ENCODE data around the gene PALLD.

The PALLD gene

GRCh38 chr4:168527560-168527959, 30.7 kb downstream of the PALLD start:
- DNase-seq (ENCODE audit: low read depth): no peak

GRCh38 chr4:168528131-168528949, 31.5 kb downstream of the PALLD start:
- no peak for DNase-seq (ENCODE audit: low read depth)

- no peak for DNase-seq (ENCODE audit: low read depth)
Measured at GRCh38 chr4:168529257-168529656, 32.4 kb downstream of the PALLD start.

- no peak for DNase-seq (ENCODE audit: low read depth)
Measured at GRCh38 chr4:168531305-168531704, 34.5 kb downstream of the PALLD start.

- DNase-seq (ENCODE audit: low read depth): no peak
Measured at GRCh38 chr4:168534535-168534934, 37.7 kb downstream of the PALLD start.

- DNase-seq (ENCODE audit: low read depth): no peak
Measured at GRCh38 chr4:168535689-168536088, 38.8 kb downstream of the PALLD start.

GRCh38 chr4:168536448-168536847, 39.6 kb downstream of the PALLD start:
- DNase-seq (ENCODE audit: low read depth): no peak

GRCh38 chr4:168537086-168537485, 40.2 kb downstream of the PALLD start:
- no peak for DNase-seq (ENCODE audit: low read depth)

- DNase-seq (ENCODE audit: low read depth): no peak
Measured at GRCh38 chr4:168537571-168537970, 40.7 kb downstream of the PALLD start.

GRCh38 chr4:168538632-168539031, 41.8 kb downstream of the PALLD start:
- DNase-seq (ENCODE audit: low read depth): no peak

GRCh38 chr4:168540086-168540485, 43.2 kb downstream of the PALLD start:
- peak; percentile 51 for DNase-seq (ENCODE audit: low read depth)

- no peak for DNase-seq (ENCODE audit: low read depth)
Measured at GRCh38 chr4:168540503-168541265, 43.8 kb downstream of the PALLD start.

GRCh38 chr4:168541266-168541953, 44.6 kb downstream of the PALLD start:
- DNase-seq (ENCODE audit: low read depth): no peak

GRCh38 chr4:168549143-168549542, 52.3 kb downstream of the PALLD start:
- DNase-seq (ENCODE audit: low read depth): no peak

GRCh38 chr4:168550064-168550766, 53.4 kb downstream of the PALLD start:
- DNase-seq (ENCODE audit: low read depth): no peak

- DNase-seq (ENCODE audit: low read depth): peak; percentile 65
Measured at GRCh38 chr4:168551211-168551610, 54.4 kb downstream of the PALLD start.

- no peak for DNase-seq (ENCODE audit: low read depth)
Measured at GRCh38 chr4:168551945-168552695, 55.3 kb downstream of the PALLD start.

GRCh38 chr4:168553714-168554370, 57.0 kb downstream of the PALLD start:
- no peak for DNase-seq (ENCODE audit: low read depth)

GRCh38 chr4:168555437-168555836, 58.6 kb downstream of the PALLD start:
- no peak for DNase-seq (ENCODE audit: low read depth)

- no peak for DNase-seq (ENCODE audit: low read depth)
Measured at GRCh38 chr4:168557658-168558057, 60.8 kb downstream of the PALLD start.

- no peak for DNase-seq (ENCODE audit: low read depth)
Measured at GRCh38 chr4:168558599-168558998, 61.7 kb downstream of the PALLD start.
